BLaER1 treated with 17β-estradiol and CSF1 and Interleukin-3, amounts not matched to agents 10 nM and 100 nM (cell line): ENCODE measurements around the gene DDX42.

Experiments
- H3K27ac ChIP-seq, 11 experiments: shearing (Covaris generic); formaldehyde crosslinking; 2 replicates each; pipeline ENCODE4 v1.8.1; 2022
- H3K27me3 ChIP-seq, 11 experiments: shearing (Covaris generic); formaldehyde crosslinking; 2 replicates each; pipeline ENCODE4 v1.8.1; 2022
- H3K36me3 ChIP-seq, 11 experiments: shearing (Covaris generic); formaldehyde crosslinking; 2 replicates each; pipeline ENCODE4 v1.8.1; 2022
- H3K4me1 ChIP-seq, 10 experiments: shearing (Covaris generic); formaldehyde crosslinking; 2 replicates each; pipeline ENCODE4 v1.8.1; 2022
- H3K4me2 ChIP-seq, 11 experiments: shearing (Covaris generic); formaldehyde crosslinking; 2 replicates each; pipeline ENCODE4 v1.8.1; 2022
- H3K4me3 ChIP-seq, 10 experiments: shearing (Covaris generic); formaldehyde crosslinking; 2 replicates each; pipeline ENCODE4 v1.8.1; 2022
- H3K9ac ChIP-seq, 11 experiments: shearing (Covaris generic); formaldehyde crosslinking; 2 replicates each; pipeline ENCODE4 v1.8.1; 2022
- H3K9me3 ChIP-seq, 11 experiments: shearing (Covaris generic); formaldehyde crosslinking; replicated peaks in 1 of 11; 2 replicates each; pipeline ENCODE4 v1.8.1; 2022
- H4K20me1 ChIP-seq, 11 experiments: shearing (Covaris generic); formaldehyde crosslinking; 2 replicates each; pipeline ENCODE4 v1.8.1; 2022
- Cebpa-rat ChIP-seq, 11 experiments: shearing (Covaris generic); IDR thresholded peaks; 2 replicates each; pipeline ENCODE4 v1.8.1; 2022

Gene DDX42

DNA sequence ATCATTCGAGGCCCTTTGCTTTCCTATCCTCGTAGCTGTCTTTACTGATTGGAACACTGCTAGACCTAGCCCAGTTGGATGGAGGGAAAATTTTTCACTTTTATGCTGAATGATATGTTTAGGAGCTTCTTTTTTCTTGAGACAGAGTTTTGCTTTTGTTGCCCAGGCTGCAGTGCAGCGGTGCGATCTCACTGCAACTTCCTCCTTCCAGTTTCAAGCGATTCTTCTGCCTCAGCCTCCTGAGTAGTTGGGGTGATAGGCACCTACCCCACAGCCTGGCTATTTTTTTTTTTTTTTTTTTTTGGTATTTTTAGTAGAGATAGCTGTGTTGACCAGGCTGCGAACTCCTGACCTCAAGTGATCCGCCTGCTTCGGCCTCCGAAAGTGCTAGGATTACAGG is 36.0 kb downstream of the DDX42 start:
- Histone ChIP-seq H3K9me3 (no peaks in the 10 kb centered on the region), H3K9ac (peak overlapping the region in 4 of 11 experiments; percentile 3 to 49 (median 8); a peak in 3 of 22 replicates), H3K4me1 (peaks cover 0 to 14% (median 2%) of the 10 kb centered on the region in 10 experiments; a peak in 5 of 20 replicates), H3K36me3 (peaks cover 99 to 100% (median 100%) of the 10 kb centered on the region in 11 experiments), H3K27me3 (no peaks in the 10 kb centered on the region), H4K20me1 (peaks cover 6 to 38% (median 17%) of the 10 kb centered on the region in 11 experiments; a peak in 15 of 22 replicates), H3K4me2 (peak overlapping the region in 1 of 11 experiments; percentile 2; a peak in 1 of 22 replicates), H3K4me3 (no peak overlapping the region), H3K27ac (no peak overlapping the region)
- TF ChIP-seq Cebpa-rat (IDR thresholded peaks at IDR 0.05), result no peak

DNA sequence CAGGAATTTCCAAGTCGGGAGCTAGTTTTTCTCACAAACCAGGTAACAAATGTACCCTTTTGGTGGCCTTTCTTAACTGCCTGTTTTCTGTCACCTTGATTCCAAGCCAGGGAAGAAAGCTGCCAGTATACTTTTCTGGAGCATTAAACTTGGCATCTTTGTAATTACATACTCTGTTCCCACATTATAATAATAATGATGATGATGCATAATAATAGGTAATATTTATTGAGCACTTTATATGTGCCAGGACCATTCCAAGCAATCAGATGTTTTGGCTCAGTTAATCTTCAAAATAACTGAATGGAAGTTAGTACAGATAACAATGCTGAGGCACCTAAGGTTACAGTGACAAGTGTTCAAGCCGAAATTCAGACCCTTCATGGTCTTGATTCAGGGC is 42.2 kb downstream of the DDX42 start:
- Histone ChIP-seq H3K9ac (no peak overlapping the region), H4K20me1 (peaks cover 7 to 69% (median 32%) of the 10 kb centered on the region in 11 experiments; a peak in 19 of 22 replicates), H3K27ac (no peak overlapping the region), H3K27me3 (no peaks in the 10 kb centered on the region), H3K4me3 (no peak overlapping the region), H3K4me1 (peaks cover 20 to 32% (median 29%) of the 10 kb centered on the region in 10 experiments), H3K36me3 (peaks cover 98 to 100% (median 99%) of the 10 kb centered on the region in 11 experiments), H3K4me2 (no peak overlapping the region), H3K9me3 (no peaks in the 10 kb centered on the region)
- no peak for TF ChIP-seq Cebpa-rat (IDR thresholded peaks at IDR 0.05)

DNA sequence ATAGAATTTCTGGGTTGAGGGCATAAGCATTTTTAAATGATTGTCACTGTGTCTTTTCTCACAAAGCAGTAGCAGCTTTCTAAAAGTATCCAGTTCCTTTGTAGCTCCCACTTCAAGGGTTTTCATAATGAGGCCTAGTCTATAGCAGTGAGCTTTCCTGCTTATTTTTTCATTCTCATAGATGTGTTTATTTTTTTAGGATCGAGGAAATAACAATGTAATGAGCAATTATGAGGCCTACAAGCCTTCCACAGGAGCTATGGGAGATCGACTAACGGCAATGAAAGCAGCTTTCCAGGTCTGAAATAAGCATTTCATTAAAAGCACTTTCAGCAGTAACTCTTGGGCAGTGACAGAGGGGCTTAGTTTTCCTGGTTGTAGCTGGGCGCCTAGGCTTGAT is 42.7 kb downstream of the DDX42 start:
- Histone ChIP-seq H3K9ac (no peak overlapping the region), H4K20me1 (peaks cover 11 to 75% (median 37%) of the 10 kb centered on the region in 11 experiments; a peak in 20 of 22 replicates), H3K27ac (no peak overlapping the region), H3K4me1 (peaks cover 25 to 37% (median 34%) of the 10 kb centered on the region in 10 experiments), H3K9me3 (no peaks in the 10 kb centered on the region), H3K27me3 (no peaks in the 10 kb centered on the region), H3K36me3 (peaks cover 98 to 100% (median 99%) of the 10 kb centered on the region in 11 experiments), H3K4me2 (no peak overlapping the region), H3K4me3 (no peak overlapping the region)
- TF ChIP-seq Cebpa-rat (IDR thresholded peaks at IDR 0.05), result no peak

DNA sequence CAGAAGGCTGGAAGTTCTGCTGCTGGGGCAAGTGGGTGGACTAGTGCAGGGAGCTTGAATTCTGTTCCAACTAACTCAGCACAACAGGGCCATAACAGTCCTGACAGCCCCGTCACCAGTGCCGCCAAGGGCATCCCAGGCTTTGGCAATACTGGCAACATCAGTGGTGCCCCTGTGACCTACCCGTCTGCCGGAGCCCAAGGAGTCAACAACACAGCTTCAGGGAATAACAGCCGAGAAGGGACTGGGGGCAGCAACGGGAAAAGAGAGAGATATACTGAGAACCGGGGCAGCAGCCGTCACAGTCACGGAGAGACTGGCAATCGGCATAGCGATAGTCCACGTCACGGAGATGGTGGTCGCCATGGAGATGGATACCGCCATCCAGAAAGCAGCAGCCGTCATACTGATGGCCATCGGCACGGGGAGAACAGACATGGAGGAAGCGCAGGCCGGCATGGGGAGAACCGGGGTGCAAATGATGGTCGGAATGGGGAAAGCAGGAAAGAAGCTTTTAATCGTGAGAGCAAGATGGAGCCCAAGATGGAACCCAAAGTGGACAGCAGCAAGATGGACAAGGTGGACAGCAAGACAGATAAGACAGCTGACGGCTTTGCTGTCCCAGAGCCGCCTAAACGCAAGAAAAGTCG is 43.9 kb downstream of the DDX42 start:
- H3K9me3 ChIP-seq, result no peaks in the 10 kb centered on the region
- H4K20me1 ChIP-seq, result peaks cover 16 to 87% (median 49%) of the 10 kb centered on the region in 11 experiments; a peak in 20 of 22 replicates
- peaks cover 98 to 100% (median 99%) of the 10 kb centered on the region in 11 experiments for H3K36me3 ChIP-seq
- peaks cover 31 to 49% (median 46%) of the 10 kb centered on the region in 10 experiments for H3K4me1 ChIP-seq
- no peak for TF ChIP-seq Cebpa-rat (IDR thresholded peaks at IDR 0.05)
- no peaks in the 10 kb centered on the region for H3K27me3 ChIP-seq
- no peak overlapping the region for H3K4me3 ChIP-seq
- no peak overlapping the region for H3K9ac ChIP-seq
- H3K4me2 ChIP-seq, result peak overlapping the region in 5 of 11 experiments; percentile 76 to 87 (median 81); a peak in 2 of 22 replicates
- H3K27ac ChIP-seq, result peak overlapping the region in 3 of 11 experiments; percentile 82 to 87 (median 86); a peak in 5 of 22 replicates

DNA sequence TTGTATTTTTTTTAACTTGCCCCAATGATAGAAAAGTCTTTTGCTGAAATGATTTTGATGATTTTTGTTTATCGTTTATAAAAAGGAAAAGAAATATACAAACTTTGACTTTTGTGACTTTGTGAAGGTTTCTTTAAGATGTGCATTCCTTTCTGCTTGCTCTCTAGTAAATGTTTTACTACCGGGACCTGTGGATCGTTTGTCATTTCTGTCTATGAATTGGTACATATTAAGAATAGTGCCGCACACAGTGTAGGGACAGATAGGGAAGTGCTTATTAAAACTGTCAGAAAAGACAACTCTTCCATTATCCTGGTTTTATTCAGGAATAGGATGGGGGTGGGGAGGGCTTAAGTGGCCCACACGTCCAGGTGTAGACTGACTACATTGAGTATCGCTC is 45.2 kb downstream of the DDX42 start:
- Histone ChIP-seq H3K27ac (peak overlapping the region in 10 of 11 experiments; percentile 14 to 87 (median 80); a peak in 19 of 22 replicates), H3K27me3 (no peaks in the 10 kb centered on the region), H4K20me1 (peaks cover 16 to 94% (median 62%) of the 10 kb centered on the region in 11 experiments; a peak in 20 of 22 replicates), H3K9ac (peak overlapping the region in 10 of 11 experiments; percentile 22 to 78 (median 67); a peak in 16 of 22 replicates), H3K4me3 (peak overlapping the region in 7 of 10 experiments; percentile 30 to 54 (median 47); a peak in 8 of 20 replicates), H3K4me1 (peaks cover 31 to 61% (median 53%) of the 10 kb centered on the region in 10 experiments), H3K9me3 (no peaks in the 10 kb centered on the region), H3K4me2 (peak overlapping the region; percentile 50 to 87 (median 79)), H3K36me3 (peaks cover 98 to 100% (median 99%) of the 10 kb centered on the region in 11 experiments)
- no peak for TF ChIP-seq Cebpa-rat (IDR thresholded peaks at IDR 0.05)

DNA sequence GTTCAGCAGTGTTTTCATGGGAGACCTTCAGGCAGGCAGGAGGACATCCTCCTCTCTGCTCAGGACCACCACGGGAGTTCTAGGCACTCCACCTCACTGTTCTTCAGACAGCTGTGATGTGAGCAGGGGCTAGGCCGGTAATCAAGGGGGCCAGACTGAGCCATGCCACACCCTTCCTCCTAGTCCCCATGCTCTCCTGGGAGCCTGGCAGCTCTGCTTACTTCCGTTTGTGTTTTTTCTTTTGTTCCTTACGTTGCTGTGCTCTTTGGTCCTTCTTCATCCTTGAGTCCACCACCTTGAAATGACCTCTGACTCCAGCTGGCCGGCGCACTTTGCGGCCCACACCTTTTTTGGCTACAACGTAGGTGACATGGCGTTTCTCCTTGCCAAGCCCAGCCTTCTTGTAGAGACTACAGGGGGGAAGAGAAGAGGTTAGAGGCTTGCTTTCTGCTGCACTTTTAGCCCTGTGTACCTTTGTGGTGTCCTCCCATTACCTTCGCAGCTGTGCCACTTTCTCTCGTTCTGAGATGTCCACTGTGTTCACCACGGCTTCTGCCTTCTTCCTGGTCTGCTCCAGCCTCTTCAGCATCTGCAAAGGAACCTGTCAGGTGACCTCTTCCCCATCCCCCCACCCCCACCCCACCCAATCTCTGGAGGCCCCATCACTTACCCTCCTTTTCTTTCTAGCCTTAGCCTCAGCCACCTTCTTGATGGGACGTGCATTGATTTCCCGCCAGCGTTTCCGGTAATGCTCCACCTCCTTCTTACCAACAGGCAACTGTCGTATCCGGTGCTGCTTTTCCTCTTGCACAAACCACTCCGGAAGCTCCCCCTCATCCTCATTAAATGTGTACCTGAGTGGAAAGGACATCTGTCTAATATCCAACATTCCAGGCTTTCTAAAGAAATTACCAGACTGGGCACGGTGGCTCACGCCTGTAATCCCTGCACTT is 45.9 kb downstream of the DDX42 start:
- peak overlapping the region; percentile 50 to 87 (median 79) for H3K4me2 ChIP-seq
- H3K36me3 ChIP-seq, result peaks cover 98 to 100% (median 99%) of the 10 kb centered on the region in 11 experiments
- H3K27ac ChIP-seq, result peak overlapping the region in 10 of 11 experiments; percentile 14 to 87 (median 80); a peak in 19 of 22 replicates
- H3K9me3 ChIP-seq, result no peaks in the 10 kb centered on the region
- H3K4me1 ChIP-seq, result peaks cover 36 to 68% (median 60%) of the 10 kb centered on the region in 10 experiments
- H3K4me3 ChIP-seq, result peak overlapping the region in 8 of 10 experiments; percentile 30 to 54 (median 44); a peak in 13 of 20 replicates
- no peaks in the 10 kb centered on the region for H3K27me3 ChIP-seq
- peaks cover 16 to 94% (median 69%) of the 10 kb centered on the region in 11 experiments; a peak in 20 of 22 replicates for H4K20me1 ChIP-seq
- peak overlapping the region in 10 of 11 experiments; percentile 22 to 78 (median 70); a peak in 17 of 22 replicates for H3K9ac ChIP-seq
- no peak for TF ChIP-seq Cebpa-rat (IDR thresholded peaks at IDR 0.05)

DNA sequence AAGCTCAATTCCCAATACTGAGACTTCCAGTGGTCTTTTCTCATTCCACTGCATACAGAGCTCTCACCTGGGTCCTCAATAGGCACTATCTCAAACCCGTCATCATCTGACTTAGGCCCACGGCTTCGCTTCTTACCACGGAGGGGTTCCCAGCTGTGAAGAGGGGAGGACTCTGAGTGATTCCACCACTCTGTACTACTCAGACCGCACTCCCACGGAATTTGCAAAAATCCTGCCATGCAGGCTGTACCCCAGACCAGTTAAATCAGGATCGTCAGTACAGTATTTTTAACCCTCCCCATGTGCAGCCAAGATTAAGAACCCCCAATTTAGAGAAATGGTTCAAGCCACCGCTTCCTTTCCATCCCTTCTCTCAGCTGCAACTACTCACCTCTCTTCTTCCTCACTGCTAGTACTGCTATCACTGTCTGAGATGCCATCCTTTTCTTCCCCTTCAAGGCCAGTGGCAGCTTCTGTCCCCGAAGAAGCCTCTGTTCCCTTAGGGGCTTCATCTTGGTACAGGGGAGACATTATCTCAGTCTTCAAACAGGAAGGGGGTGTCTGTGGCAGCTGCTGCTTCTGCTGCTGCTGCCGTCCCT is 47.1 kb downstream of the DDX42 start:
- peaks cover 48 to 81% (median 72%) of the 10 kb centered on the region in 10 experiments for H3K4me1 ChIP-seq
- H4K20me1 ChIP-seq, result peaks cover 20 to 94% (median 63%) of the 10 kb centered on the region in 11 experiments; a peak in 20 of 22 replicates
- TF ChIP-seq Cebpa-rat (IDR thresholded peaks at IDR 0.05), result no peak
- peak overlapping the region; percentile 26 to 87 (median 79); a peak in 20 of 22 replicates for H3K4me2 ChIP-seq
- H3K9ac ChIP-seq, result peak overlapping the region in 10 of 11 experiments; percentile 18 to 77 (median 60); a peak in 17 of 22 replicates
- no peaks in the 10 kb centered on the region for H3K27me3 ChIP-seq
- H3K9me3 ChIP-seq, result no peaks in the 10 kb centered on the region
- peak overlapping the region in 9 of 11 experiments; percentile 37 to 87 (median 80); a peak in 17 of 22 replicates for H3K27ac ChIP-seq
- H3K4me3 ChIP-seq, result peak overlapping the region in 8 of 10 experiments; percentile 3 to 52 (median 38); a peak in 14 of 20 replicates
- peaks cover 96 to 100% (median 99%) of the 10 kb centered on the region in 11 experiments for H3K36me3 ChIP-seq

- Histone ChIP-seq H3K27me3 (no peaks in the 10 kb centered on the region), H3K4me1 (peaks cover 51 to 83% (median 74%) of the 10 kb centered on the region in 10 experiments), H3K36me3 (peaks cover 89 to 92% (median 91%) of the 10 kb centered on the region in 11 experiments), H3K4me3 (peak overlapping the region in 7 of 10 experiments; percentile 26 to 52 (median 41); a peak in 11 of 20 replicates), H3K9me3 (no peaks in the 10 kb centered on the region), H3K27ac (peak overlapping the region in 9 of 11 experiments; percentile 37 to 87 (median 80); a peak in 17 of 22 replicates), H4K20me1 (peaks cover 21 to 96% (median 60%) of the 10 kb centered on the region in 11 experiments; a peak in 19 of 22 replicates), H3K4me2 (peak overlapping the region; percentile 26 to 87 (median 79); a peak in 21 of 22 replicates), H3K9ac (peak overlapping the region in 10 of 11 experiments; percentile 18 to 77 (median 60); a peak in 17 of 22 replicates)
- TF ChIP-seq Cebpa-rat (IDR thresholded peaks at IDR 0.05), result no peak
Measured at GRCh38 chr17:63821804-63822203, 47.8 kb downstream of the DDX42 start.
